ENCODE data around the gene GPRC5A.
A peak's percentile ranks its signal among the peaks of the same experiment; 100 is the strongest.

GPRC5A gene

GRCh38 chr12:12916135-12916944, 25.0 kb downstream of the GPRC5A start:
- peak; percentile 98 for TF ChIP-seq CTCF (conservative IDR thresholded peaks at IDR 0.05)
- TF ChIP-seq ZFX (IDR thresholded peaks at IDR 0.05) = no peak
- peak overlapping the region; percentile 12; the same call in 1 of the 2 replicates for H3K27ac ChIP-seq

GRCh38 chr12:12917517-12917916, 26.2 kb downstream of the GPRC5A start:
- no peak overlapping the region for H3K27ac ChIP-seq
- no peak for TF ChIP-seq ZFX (IDR thresholded peaks at IDR 0.05)
- no peak for TF ChIP-seq CTCF (conservative IDR thresholded peaks at IDR 0.05)

GRCh38 chr12:12918781-12919389, 27.5 kb downstream of the GPRC5A start:
- TF ChIP-seq ZFX (IDR thresholded peaks at IDR 0.05) (no peak), CTCF (conservative IDR thresholded peaks at IDR 0.05) (no peak)
- no peak overlapping the region for H3K27ac ChIP-seq

- TF ChIP-seq ZFX (IDR thresholded peaks at IDR 0.05) (no peak), CTCF (conservative IDR thresholded peaks at IDR 0.05) (no peak)
- H3K27ac ChIP-seq = no peak overlapping the region
Observed at GRCh38 chr12:12919666-12920435, 28.5 kb downstream of the GPRC5A start.

- H3K27ac ChIP-seq = no peak overlapping the region
- no peak for TF ChIP-seq ZFX (IDR thresholded peaks at IDR 0.05)
- no peak for TF ChIP-seq CTCF (conservative IDR thresholded peaks at IDR 0.05)
Observed at GRCh38 chr12:12922191-12922616, 30.8 kb downstream of the GPRC5A start.

GRCh38 chr12:12922978-12923377, 31.6 kb downstream of the GPRC5A start:
- TF ChIP-seq CTCF (conservative IDR thresholded peaks at IDR 0.05) (no peak), ZFX (IDR thresholded peaks at IDR 0.05) (no peak)
- H3K27ac ChIP-seq = no peak overlapping the region

- H3K27ac ChIP-seq = no peak overlapping the region
- no peak for TF ChIP-seq CTCF (conservative IDR thresholded peaks at IDR 0.05)
- no peak for TF ChIP-seq ZFX (IDR thresholded peaks at IDR 0.05)
Observed at GRCh38 chr12:12924169-12924568, 32.8 kb downstream of the GPRC5A start.
